IPS-NIHi7 (cell line): Measurements from ENCODE around the gene COX19.
"Not testable (repeated sequence)": the region's sequence is repeated elsewhere in the genome, so short reads cannot be mapped to it uniquely, and the experiment has no call there.

ENCODE experiments used
- DNase-seq: peaks from one replicate; pipeline ENCODE4 v3.0.0; 2012; ENCODE audit warnings: mixed read lengths; ENCODE audit errors: extremely low spot score

Gene COX19

GRCh38 chr7:1010226-1010625 is 34.9 kb upstream of the COX19 start:
- no peak for DNase-seq

GRCh38 chr7:1009747-1010146 is 34.4 kb upstream of the COX19 start:
- DNase-seq, result no peak

- DNase-seq, result no peak
These were observed 33.5 kb upstream of the COX19 start for GRCh38 chr7:1008733-1009363.

GRCh38 chr7:1007901-1008300 is 32.6 kb upstream of the COX19 start:
- DNase-seq, result no peak

- DNase-seq, result no peak
These were observed 30.0 kb upstream of the COX19 start for GRCh38 chr7:1005303-1005702.

GRCh38 chr7:1004018-1004852 is 28.9 kb upstream of the COX19 start:
- DNase-seq, result no peak

GRCh38 chr7:1002445-1002844 is 27.1 kb upstream of the COX19 start:
- not testable (repeated sequence) for DNase-seq

- not testable (repeated sequence) for DNase-seq
These were observed 26.7 kb upstream of the COX19 start for GRCh38 chr7:1002026-1002425.

- peak; percentile 47 for DNase-seq
These were observed 25.9 kb upstream of the COX19 start for GRCh38 chr7:1001069-1001770.

- DNase-seq, result no peak
These were observed 24.9 kb upstream of the COX19 start for GRCh38 chr7:999941-1000935.

- no peak for DNase-seq
These were observed 24.0 kb upstream of the COX19 start for GRCh38 chr7:999149-999879.

GRCh38 chr7:997404-998395 is 22.4 kb upstream of the COX19 start:
- no peak for DNase-seq

GRCh38 chr7:996079-996872 is 20.9 kb upstream of the COX19 start:
- no peak for DNase-seq

GRCh38 chr7:995571-995970 is 20.2 kb upstream of the COX19 start:
- no peak for DNase-seq

GRCh38 chr7:994592-995308 is 19.4 kb upstream of the COX19 start:
- no peak for DNase-seq

- peak; percentile 92 for DNase-seq
These were observed 17.6 kb upstream of the COX19 start for GRCh38 chr7:992709-993607.
